GM19395 (cell line): Measurements from ENCODE around the gene DOCK2.

Experiments used
- ATAC-seq: cut with Tn5 transposase; IDR thresholded peaks from one replicate; pipeline ENCODE4 v1.9.1; 2021; ENCODE audit warnings: mild to moderate bottlenecking, moderate library complexity; ENCODE audit not compliant: unreplicated experiment

DOCK2 gene

GRCh38 chr5:169850409-169850808 lies 213.3 kb downstream of the DOCK2 start:
- ATAC-seq, result no peak

DNA sequence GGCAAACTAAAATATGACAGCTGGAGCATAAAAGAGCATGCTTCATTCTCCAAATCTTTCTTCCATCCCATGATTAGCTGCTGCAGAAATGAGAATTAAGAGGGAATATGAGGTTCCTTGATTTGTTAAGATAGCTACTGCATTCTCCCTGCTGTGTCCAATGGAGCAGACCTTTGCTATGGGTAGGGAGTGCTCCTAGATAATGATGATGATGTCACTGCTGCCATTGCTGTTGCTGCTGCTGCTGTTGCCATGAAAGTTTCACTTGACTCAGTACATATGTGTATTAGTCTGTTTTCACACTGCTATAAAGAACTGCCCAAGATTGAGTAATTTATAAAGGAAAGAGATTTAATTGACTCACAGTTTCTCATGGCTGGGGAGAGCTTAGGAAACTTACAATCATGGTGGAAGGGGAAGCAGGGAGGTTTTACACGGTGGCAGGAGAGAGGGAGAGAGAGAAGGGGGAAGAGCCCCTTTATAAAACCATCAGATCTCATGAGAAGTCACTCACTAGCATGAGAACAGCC lies 214.3 kb downstream of the DOCK2 start:
- ATAC-seq, result no peak

- ATAC-seq, result no peak
Observed at GRCh38 chr5:169856571-169856970, 219.5 kb downstream of the DOCK2 start.

DNA sequence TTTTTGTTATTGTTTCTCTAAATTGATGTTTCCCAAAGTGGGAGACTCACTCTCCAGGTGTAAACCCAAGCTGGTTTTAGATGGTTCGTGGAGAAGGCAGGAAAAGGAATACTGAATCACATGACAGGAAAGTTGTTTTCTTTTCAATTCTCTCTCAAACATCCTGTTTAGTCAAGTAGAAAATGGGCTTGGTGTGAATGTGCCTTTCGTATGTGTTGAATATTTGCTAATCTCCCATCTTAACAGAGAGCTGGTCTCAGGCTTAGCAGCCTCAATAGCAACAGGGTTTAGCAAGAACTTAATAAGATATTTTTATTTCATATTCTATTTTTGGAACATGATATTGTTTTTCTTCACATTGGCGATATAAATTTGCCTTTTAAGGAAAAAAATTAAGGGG lies 223.5 kb downstream of the DOCK2 start:
- peak; percentile 72 for ATAC-seq

DNA sequence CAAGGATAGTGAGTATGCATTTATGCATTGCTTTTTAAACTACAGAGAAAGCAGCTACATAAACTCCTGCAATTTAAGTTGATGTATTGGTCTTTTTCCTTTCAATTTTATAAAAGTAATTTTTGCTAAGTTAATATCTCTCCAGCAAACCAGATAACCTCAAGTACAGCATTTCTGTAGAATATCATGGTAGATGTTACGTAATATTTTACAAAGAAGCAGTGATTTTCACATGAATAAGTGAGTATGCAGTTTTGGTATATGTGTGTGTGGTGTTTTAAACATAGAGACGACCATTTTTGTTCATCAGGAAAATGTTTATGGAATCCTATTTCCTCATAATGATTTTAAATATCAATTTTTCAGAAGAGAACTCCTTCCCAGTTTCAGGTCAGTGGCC lies 224.4 kb downstream of the DOCK2 start:
- no peak for ATAC-seq

DNA sequence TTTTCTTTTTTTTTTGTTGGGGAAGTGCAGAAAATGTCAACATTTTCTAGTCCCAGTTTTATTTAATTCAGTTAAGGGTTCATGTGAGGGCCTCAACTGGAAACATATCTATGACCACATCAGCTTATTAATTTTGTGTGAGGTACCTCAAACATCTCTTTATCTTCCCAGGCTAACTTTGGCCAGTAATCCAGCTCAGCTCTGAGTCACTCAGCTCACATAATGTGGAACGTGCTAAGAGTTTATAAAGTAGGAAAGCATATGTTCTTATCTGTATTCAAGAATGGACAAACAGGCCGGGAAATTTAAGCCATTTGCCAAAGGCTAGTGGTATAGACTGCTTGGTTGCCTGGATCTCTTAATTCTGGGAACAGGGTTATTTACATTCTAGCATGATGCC lies 224.9 kb downstream of the DOCK2 start:
- ATAC-seq, result no peak

GRCh38 chr5:169862391-169862811 lies 225.3 kb downstream of the DOCK2 start:
- ATAC-seq, result no peak

DNA sequence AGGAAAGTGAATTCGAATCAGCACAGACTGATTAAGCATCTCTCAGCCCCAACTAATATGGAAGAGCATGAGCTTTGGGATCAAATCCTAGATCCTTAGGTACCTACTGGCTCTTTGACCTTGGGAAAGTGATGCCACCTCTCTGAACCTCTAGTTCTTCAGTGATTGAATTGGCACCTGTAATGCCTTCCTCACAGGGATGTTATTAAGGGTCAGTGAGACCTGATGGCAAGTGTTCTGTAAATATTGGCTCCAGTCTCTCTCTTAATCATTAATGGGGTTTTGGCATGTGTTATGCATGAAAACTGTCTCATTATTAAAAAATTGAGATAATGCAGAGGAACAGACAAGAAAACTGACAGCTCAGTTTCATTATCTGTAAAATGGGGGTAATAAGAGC lies 227.4 kb downstream of the DOCK2 start:
- no peak for ATAC-seq

- ATAC-seq, result no peak
Observed at GRCh38 chr5:169867347-169867746, 230.3 kb downstream of the DOCK2 start.

GRCh38 chr5:169869066-169869465 lies 232.0 kb downstream of the DOCK2 start:
- ATAC-seq, result no peak

DNA sequence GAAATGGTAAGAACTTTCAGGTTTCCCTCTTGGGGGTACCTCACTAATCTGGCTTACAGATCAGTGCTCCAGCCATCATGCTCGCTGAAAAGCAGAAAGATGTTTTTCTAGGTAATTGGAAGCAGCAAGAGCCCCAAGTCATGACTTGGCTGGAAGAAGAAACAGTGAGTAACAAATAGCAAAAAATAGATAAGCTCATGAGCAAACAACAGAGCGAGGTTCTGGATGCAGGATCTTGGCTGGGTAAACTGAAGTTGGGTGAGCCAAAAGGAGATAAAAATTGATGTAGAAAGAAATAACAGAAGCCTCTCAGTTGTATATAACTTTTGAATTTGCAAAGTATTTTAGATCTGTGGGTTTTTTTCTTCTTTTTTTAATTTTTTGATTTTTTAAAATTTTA lies 233.1 kb downstream of the DOCK2 start:
- ATAC-seq, result no peak

DNA sequence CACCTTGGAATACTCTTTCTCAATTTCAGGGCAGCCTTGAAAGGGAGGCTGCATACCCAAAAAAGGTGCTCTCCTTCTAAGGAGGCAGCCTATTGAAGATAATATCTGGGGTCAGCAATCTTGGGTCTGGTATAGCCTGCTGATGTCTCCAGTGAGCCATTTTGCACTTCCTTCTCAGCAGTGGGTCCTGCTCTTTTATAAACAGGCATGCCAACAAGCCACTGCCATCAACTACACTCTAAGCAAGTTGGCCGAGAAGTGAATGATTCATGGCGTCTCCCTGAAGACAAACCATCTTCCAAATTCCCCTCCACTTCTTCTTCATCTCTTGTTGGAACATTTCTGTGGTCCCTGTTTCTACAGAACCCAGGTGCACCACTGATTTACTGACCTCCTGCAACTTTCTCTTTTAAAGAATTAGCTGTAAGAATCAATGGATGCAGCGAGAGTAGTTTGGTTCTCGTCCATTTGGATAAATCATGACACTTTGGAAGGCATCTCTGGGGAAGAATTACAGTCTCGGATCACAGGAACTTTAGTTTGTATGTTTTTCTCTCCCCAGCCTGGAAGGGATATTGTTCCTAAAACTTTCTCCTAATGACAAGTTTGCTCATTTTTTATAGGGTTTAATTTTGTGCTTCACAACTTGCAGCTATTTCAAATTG lies 234.9 kb downstream of the DOCK2 start:
- ATAC-seq, result no peak

DNA sequence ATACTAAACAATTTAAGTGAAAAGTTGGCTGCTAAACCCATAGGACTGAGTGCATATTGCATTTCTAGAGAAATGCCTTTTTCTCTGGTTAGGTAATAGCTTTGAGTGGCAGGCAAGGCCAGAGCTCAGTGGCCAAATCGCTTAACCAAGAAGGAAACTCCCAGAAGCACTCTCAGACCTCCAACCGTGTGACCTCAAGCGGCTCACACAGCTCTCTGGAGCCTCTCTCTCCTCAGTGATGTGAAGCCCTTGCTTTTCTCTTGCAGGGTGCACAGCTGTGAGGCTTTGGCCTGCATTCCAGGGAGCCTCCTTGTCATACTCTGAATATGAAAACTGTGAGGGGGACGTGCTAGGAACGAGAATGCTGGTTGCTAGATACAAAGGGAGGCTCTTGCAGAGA lies 236.6 kb downstream of the DOCK2 start:
- ATAC-seq, result no peak

DNA sequence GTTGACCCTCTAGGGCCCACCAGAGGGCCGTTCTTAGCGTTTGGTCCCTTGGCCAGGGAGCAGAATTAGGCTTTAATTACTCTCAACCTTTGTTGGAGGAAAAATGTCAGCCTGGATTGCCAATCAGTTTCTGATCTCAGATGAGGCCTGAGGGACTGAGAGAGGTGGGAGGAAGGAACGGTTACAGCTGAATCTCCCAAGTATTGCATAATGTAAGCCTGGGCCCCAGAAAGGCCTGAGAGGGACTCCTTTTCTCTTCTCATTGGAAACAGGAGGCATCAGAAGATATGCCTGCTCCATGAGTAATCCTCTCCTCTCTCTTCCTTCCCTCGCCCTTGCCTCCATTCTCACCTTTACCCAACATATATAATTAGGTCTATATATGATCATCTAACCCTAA lies 237.5 kb downstream of the DOCK2 start:
- no peak for ATAC-seq

- no peak for ATAC-seq
Observed at GRCh38 chr5:169875091-169875728, 238.1 kb downstream of the DOCK2 start.

DNA sequence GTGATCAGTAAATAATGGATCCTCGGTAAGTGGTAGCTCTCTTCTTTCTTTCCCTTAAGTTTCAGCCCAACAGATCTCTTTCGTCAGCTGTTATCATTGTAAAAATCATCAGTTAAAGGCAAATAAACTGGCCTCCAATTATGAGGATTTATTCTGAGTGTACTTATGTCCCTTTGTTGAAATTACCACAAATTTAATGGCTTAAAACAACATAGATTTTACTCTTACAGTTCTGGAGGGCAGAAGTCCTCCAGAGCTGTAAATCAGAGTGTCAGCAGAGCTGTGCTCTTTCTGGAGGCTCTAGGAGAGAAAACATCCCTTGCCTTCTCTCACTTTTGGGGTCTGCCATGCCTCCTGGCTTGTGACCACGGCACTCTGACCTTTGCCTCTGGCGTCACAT lies 238.7 kb downstream of the DOCK2 start:
- ATAC-seq, result no peak

GRCh38 chr5:169876386-169876785 lies 239.3 kb downstream of the DOCK2 start:
- ATAC-seq, result no peak

DNA sequence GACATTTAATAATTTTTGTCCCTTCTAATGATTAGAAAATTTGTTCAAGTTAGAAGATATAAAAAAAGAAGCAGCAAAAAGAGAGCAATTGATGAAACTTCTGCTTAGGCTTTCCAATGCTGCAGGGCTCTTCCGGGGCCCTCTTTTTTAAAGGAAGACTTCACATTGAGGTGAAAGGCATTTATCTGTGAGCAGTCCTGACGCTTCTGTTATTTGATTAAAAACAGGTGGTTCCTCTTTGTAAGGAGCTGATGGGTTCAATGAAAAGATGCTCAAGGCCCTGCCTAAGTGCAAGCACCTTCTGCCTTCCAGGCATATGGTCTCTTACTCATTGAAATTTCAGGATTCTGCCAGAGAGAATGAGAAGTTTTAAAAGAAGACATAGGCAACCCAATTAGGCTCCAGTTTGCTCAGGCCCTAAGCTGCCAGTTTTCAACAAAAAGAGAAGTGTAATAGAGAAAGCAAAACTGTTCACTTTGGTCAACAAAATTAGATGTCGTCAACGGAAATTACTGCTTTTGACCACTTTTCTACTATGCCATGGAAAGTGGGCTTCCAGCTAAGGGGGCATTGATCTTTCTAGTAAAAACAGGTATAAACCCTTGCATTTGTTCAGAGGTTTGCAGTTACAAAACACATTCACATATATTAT lies 243.1 kb downstream of the DOCK2 start:
- peak; percentile 79 for ATAC-seq

DNA sequence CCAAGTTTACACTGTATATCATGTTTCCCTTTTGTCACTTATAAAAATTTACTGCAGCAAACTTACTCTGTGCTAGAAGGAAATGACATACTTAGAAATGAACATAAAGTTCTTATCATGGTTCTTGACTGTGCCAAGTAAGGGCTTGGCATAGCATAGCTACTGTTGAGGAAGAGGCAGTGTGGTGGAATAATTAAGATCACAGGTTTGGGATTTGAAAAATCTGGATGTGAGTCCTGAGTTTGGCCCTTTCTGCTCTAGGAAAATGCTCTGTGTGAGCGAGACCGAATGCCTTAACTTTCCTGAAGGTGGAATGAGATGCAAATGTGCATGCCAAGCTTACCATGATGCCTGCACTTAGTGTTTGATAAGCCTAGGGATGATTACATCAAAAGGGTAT lies 243.7 kb downstream of the DOCK2 start:
- no peak for ATAC-seq

DNA sequence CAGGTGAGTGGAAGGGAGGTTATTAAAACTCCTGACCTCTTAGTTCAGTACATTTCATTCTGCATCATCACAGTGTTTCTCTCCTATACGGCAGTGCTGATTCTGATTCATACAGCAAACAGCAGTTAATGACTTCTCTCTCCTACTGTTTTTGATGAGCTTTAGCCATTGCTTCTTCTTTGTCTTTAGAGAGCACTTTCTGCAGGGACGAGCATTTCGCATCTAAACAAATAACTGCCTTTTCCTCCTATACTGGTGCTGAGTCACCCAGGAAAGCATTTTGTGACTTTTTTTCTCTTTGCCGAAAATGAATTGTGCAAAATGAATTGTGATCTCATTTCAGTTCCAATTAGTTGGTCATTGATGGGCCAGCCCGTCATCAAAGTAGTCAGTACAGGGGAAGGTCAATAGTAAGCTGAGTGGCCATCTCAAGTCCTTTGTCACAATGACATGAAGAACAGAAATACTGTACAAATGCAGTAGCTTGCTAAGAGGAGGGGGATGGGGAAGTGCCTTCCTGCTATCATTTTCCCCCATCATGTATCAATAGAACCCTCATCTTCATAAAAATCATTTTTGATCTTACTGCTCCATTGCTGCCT lies 244.7 kb downstream of the DOCK2 start:
- ATAC-seq, result no peak

DNA sequence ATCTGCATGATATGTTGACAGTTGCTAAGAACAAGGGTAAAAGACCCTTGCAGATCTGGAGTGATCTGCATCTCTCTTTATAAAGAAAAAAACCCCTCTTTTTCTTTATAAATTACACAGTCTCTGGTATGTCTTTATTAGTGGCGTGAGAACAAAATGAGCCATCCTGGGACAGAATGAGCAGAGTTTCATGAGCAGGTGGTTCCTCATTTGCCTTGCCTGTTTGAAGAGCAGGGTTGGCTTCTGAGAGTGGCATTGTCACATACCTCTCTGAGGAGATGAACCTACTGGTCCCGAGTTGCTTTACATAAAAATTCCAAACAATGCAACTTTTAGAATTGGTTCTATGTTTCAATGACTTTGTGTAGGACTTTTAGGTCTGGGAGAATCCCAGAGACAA lies 249.0 kb downstream of the DOCK2 start:
- ATAC-seq, result no peak

GRCh38 chr5:169886677-169887076 lies 249.6 kb downstream of the DOCK2 start:
- no peak for ATAC-seq
